Chondrocyte (in vitro differentiated cells): ENCODE data around the gene PPIA. TPM values are rescaled to one million over a fixed set of nuclear protein-coding genes. Genes with fewer than 3 reads are reported as not detected.

Experiments used
- DNase-seq: peaks from one replicate; pipeline ENCODE4 v3.0.0; 2021; ENCODE audit warnings: mixed read lengths, low spot score
- H3K27ac Mint-ChIP-seq: one replicate; pipeline ENCODE4 v1.8.0; 2021; ENCODE audit warnings: mild to moderate bottlenecking, moderate library complexity, mixed read lengths; ENCODE audit not compliant: unreplicated experiment
- H3K27me3 Mint-ChIP-seq: 2 replicates; pipeline ENCODE4 v1.8.0; 2021; ENCODE audit warnings: low read depth, mixed read lengths
- H3K36me3 Mint-ChIP-seq: 2 replicates; pipeline ENCODE4 v1.8.0; 2021; ENCODE audit warnings: low read depth, mixed read lengths
- H3K4me1 Mint-ChIP-seq: 2 replicates; pipeline ENCODE4 v1.8.0; 2021; ENCODE audit warnings: low read depth, mild to moderate bottlenecking, mixed read lengths
- H3K4me3 Mint-ChIP-seq: one replicate; pipeline ENCODE4 v1.8.0; 2021; ENCODE audit warnings: mild to moderate bottlenecking, moderate library complexity, mixed read lengths; ENCODE audit not compliant: unreplicated experiment
- H3K9me3 Mint-ChIP-seq: 2 replicates; pipeline ENCODE4 v1.8.0; 2021; ENCODE audit warnings: low read depth, mixed read lengths
- CTCF ChIP-seq: fragments of 200-600 bp; sonication (generic); IDR thresholded peaks from 2 replicates; pipeline ENCODE4 v1.5.0; 2021; ENCODE audit warnings: antibody characterized with exemption, mild to moderate bottlenecking, moderate library complexity
- total RNA-seq: library from RNA; stranded (reverse); gene quantifications from 3 replicates; pipeline ENCODE4 v1.2.1, GENCODE V29; 2021

The PPIA gene
- total RNA-seq, 1 donor from 2014 or later: 1,479 TPM

DNA sequence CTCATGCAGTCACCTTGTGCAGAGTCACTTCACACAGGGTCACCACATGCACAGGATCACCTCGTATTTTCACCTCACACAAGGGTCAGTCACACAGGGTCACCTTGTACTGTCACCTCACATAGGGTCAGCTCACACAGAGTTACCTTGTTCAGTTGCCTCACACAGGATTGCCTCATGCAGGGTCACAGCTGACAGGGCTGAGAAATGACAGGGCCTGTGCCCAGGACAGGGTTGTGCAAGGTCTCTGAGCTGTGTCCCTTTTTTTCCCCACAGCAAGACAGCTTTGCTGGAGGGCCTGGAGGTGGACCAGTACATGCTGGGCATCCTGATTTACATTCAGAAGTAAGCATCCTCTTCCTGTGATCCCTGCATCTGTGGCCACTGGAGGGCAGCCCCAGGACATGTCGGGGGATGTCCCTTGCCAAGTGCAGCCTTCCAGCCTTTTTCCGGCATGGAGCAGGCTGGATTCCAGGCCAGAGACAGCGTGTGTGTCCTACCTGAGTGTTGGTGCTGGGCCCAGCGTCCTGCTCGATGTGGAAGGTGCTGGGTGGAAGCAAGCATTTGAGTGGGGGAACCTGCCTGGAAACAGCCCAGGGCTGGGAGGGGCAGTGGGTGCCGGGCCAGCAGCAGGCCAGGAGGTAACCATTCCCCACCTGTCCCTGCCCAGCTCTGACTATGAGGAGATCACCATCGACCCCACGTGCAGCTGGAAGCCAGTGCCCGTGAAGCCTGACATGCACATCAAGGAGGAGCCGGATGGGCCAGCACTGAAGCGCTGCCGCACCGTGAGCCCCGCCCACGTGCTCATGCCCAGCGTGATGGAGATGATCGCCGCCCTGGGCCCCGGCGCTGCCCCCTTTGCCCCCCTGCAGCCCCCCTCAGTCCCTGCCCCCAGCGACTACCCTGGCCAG is 31.6 kb upstream of the PPIA start:
- H3K27me3 Mint-ChIP-seq: no peaks in the 10 kb centered on the region
- DNase-seq: peak; percentile 79

DNA sequence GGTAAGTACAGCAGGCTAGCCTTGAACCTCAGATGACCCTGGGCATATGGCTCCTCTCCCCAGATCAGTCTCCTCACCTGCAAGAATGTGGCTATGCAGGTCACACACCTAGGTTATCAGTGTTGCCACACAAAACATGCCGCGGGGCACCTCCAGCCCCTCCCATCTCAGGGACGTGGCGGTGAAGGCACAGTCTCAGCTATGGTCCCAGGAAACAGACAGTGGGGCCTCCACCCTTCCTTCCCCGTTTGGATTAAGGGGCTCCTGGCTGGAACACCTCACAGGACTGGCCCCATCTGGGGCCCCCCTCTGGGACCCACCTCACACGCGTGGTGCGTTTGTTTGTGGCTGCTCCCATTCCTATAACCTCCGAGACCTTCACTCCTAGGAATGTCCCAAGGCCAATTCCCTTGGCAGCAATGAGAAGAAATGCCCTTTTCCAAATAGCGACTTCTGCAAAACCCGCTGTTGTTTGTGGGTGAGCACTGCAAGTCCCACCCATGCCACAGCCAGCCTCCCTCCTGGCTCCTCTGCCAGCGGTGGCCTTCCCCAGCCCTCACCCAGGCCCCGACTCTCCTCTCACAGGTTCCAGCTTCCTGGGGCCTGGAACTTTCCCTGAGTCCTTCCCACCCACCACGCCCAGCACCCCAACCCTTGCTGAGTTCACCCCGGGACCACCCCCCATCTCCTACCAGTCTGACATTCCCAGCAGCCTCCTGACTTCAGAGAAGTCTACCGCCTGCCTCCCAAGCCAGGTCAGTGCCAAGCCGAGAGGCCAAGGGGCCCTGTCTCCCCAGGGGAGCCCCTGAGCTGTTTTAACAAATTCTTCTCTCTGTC is 30.7 kb upstream of the PPIA start:
- peak; percentile 59 for DNase-seq
- peaks cover 31% of the 10 kb centered on the region for H3K36me3 Mint-ChIP-seq
- H3K4me1 Mint-ChIP-seq: peaks cover 37% of the 10 kb centered on the region
- H3K4me3 Mint-ChIP-seq: no peak overlapping the region
- no peak overlapping the region for H3K27ac Mint-ChIP-seq
- no peaks in the 10 kb centered on the region for H3K27me3 Mint-ChIP-seq
- H3K9me3 Mint-ChIP-seq: no peaks in the 10 kb centered on the region
- TF ChIP-seq CTCF: no peak

More for the DNA sequence above, 31.6 kb upstream of the PPIA start:
- peak; percentile 25 for TF ChIP-seq CTCF
- no peak overlapping the region for H3K27ac Mint-ChIP-seq
- peaks cover 32% of the 10 kb centered on the region for H3K4me1 Mint-ChIP-seq
- H3K36me3 Mint-ChIP-seq: peaks cover 31% of the 10 kb centered on the region
- no peaks in the 10 kb centered on the region for H3K9me3 Mint-ChIP-seq
- H3K4me3 Mint-ChIP-seq: no peak overlapping the region

DNA sequence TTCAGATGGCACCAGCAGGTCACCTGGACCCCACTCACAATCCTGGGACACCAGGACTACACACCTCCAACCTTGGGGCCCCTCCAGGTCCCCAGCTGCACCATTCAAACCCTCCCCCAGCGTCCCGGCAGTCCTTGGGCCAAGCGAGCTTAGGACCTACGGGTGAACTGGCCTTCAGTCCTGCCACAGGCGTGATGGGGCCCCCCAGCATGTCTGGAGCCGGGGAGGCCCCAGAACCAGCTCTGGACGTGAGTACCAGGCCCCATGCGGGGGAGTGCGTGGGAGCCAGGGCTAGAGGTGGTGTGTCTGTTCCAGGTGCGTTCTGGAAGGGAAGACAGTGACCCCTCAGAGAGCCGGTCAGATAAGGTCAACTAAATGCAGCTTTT is 30.1 kb upstream of the PPIA start:
- Mint-ChIP-seq H3K36me3 (peaks cover 30% of the 10 kb centered on the region), H3K27me3 (no peaks in the 10 kb centered on the region), H3K9me3 (no peaks in the 10 kb centered on the region), H3K27ac (no peak overlapping the region), H3K4me3 (no peak overlapping the region), H3K4me1 (peaks cover 40% of the 10 kb centered on the region)
- no peak for TF ChIP-seq CTCF
- DNase-seq: peak; percentile 77

GRCh38 chr7:44767134-44767911 is 29.2 kb upstream of the PPIA start:
- H3K36me3 Mint-ChIP-seq: peaks cover 24% of the 10 kb centered on the region

More at GRCh38 chr7:44767134-44767911, 29.2 kb upstream of the PPIA start:
- Mint-ChIP-seq H3K4me3 (no peak overlapping the region), H3K27me3 (no peaks in the 10 kb centered on the region), H3K4me1 (peaks cover 40% of the 10 kb centered on the region), H3K27ac (peak overlapping the region; percentile 71), H3K9me3 (no peaks in the 10 kb centered on the region)
- DNase-seq: peak; percentile 78
- TF ChIP-seq CTCF: no peak
